Stimulated activated CD4-positive, alpha-beta T cell treated with anti-CD3 and anti-CD28 coated beads, Interleukin-2, amount 100 ng/mL, for 48 hours (primary cell): ENCODE results near the gene LAMB3.

ENCODE experiments used
- DNase-seq, 2 donors: peaks; one replicate each; pipeline ENCODE4 v3.0.0-alpha.2; 2020

The LAMB3 gene

DNA sequence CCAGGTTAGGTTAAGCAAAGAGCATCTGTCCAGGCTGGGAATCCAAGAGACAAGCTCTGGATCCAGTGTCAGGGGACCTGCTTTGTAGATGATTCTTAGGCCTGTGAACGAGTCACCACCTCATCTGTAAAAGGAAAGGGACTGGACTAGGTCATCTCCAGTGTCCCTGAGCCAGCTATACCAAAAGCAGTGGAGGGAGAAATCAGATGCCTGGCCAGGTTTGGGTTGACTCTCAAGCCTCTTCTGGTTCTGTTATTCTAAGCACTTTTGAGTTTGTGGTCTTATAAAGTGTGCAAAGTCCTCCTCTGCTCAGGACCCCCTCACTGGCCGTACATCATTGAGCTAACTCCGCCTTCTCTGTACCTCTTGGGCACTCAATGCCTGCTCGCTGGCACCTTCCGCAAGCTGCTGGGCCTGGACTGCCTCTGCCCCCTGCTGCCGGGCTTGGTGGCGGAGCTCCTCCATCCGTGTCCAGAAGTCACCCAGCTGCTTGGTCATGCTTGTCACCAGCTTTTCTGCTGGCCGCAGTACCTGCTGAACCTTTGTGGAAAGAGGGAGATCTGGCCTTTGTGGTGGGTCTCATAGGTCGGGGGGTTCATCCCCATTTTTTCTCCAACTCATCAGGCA, 35.1 kb downstream of the LAMB3 start:
- DNase-seq: no peak

DNA sequence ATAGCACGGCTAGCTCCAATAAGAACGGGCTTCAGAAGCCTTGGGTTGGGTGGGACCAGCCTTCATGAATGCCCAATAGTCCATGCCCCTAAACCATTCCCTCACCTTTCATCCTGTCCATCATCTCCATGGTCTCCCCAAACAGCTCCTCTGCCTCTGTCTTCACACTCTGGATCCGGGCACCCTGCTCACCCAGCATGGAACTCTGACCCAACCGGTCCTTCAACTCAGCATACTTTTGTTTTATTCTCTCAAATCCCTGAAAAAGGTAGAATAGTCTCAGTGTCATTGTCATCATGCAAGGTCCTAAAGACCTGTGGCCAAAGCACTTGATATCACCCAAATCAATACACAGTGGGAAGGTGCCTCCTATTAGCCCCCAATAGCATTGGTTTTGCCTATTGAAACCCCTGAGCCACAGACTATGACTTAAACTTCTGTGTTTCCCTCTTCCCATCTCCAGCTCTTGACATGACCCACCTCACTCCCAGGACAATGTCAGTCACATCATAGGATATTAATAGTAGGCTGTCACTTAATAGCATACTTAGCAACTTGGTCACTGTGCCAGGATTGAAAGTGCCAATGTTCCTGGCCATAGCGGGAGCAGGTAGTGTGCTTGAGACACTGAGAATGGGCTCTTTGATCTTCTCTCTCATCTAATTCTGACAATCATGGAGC, 35.7 kb downstream of the LAMB3 start:
- DNase-seq: no peak

DNA sequence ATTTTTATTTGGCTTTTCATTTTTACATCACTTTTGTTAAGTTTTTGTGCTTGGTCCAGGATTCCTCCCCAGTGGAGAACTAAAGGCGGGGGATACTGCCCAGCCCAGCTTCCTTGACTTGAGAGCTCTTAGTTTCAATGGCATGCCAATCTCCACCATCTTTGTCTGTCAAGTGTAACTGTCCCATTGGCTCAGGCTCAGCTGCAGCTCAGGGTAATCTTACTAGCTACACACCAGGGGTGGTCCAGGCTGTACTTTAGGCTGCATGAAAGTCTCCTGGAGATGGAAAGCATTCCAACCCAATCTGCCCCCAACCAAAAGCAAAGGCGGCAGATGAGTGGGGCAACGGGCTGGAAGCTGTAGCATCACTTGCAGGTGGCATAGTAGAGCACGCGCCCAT, 37.3 kb downstream of the LAMB3 start:
- no peak for DNase-seq

DNA sequence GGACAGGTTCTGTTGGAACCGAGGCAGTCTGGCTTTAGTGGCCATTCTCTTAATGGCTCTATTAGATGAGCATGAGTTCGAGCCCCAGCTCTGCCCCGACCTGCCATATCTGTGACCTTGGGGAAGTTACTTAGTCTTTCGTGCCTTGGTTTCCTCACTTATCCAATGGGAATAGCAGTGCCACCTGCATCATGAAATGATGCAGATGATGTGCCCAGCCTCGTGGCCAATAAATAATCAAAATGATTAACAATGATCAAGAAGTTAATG, 38.1 kb downstream of the LAMB3 start:
- no peak for DNase-seq

DNA sequence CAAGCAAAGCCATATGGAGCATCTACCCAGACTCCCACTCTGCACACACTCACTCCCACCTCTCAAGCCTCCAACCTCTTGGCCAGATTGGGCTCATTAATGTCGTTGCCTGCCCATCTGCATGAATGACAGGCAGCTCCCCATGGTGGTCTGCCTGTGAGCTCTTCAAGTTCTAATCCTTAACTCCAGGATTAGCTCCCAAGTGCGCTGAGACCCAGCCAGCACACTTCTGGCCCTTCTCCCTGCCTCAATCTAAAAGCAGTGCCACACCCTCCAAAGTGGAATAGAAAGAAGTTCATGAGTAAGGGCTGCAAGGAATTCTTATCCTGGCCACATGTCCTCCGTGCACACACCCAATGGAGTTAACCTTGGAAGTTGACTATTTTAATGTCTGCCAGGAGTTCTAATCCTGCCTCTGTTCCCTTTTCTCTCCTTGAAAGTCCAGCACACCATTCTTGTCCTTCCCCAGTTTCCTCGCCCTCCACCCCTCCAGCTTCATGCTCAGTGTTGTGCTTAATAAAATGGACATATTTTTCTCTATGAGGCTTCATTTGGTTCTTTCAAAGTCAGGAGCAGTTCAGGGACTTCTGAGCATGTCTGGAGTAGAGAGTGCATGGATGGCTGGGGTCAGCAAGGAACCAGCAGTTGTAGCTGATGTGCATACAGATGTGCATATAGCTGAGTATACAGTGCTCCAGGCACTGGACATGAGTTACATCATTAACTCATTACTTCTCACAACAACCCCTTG, 38.6 kb downstream of the LAMB3 start:
- no peak for DNase-seq

DNA sequence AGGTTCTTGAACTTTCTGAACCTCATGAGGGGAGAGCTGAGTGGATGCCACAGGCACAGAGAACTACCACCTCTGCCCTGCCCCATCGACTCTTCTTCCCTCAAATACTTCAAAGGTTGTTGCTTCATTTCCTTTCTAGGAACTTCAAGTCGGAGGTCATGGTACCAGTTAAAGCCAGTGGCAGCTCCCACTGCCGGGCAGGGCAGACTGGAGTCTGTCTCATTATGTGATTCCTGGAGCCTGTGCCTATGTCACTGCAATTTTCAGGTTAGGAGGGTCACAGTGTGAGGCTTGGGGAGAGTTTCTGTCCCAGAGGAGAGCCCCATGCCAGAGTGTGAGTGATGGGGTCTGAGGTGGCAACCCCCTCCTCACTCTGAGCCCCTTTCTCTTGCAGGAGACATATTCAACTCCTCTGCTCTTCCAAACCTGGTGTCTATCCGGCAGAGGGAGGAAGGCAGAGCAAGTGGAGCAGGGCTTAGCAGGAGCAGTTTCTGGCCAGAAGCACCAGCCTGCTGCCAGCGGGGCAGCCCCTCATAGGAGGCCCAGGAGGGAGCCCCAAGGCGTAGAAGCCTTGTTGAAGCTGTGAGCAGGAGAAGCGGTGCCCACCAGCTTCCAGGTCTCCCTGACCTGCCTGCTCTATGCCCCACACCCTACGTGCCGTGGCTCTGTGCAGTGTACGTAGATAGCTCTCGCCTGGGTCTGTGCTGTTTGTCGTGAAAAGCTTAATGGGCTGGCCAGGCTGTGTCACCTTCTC, 39.4 kb downstream of the LAMB3 start:
- no peak for DNase-seq

DNA sequence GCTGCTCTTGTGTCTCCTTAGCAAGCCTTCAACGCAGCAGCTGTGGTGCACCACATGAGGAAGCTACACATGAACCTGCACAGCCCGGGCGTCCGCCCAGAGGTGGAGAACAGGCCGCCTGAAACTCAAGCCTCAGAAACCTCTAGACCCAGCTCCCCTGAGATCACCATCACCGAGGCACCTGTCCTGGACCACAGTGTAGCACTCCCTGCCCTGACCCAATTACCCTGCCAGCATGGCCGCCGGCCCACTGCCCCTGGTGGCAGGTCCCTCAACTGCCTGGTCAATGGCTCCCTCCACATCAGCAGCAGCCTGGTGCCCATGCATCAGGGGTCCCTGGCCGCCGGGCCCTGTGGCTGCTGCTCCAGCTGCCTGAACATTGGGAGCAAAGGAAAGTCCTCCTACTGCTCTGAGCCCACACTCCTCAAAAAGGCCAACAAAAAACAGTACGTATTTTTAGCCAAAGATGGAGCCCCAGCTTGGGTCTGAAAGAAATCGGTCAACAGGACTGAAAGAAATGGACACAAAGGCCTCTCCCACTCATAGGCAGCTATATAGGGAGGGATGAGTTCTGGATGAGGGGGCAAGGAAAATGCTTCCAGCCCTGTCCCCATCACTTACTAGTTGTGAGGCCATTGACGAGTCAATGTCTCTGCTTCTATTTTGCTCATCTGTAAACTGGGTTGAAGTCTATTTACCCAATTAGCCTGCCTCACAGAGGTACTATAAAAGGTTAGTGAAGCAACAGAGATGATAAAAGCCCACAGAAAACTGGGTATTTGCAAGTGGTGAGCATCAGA, 40.3 kb downstream of the LAMB3 start:
- no peak for DNase-seq

DNA sequence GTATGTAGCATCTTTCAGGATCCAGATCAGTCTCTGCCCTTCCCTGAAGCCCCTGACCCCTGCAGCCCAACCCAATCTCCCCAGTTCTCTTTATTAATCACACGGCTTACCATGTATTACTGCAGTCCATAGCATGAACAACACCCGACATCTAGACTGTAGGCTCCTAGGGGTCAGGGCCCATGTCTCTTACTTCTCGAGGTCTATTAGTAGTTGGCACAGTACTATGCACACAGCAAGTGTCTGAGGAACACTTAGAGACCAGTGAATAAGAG, 41.7 kb downstream of the LAMB3 start:
- DNase-seq: no peak

DNA sequence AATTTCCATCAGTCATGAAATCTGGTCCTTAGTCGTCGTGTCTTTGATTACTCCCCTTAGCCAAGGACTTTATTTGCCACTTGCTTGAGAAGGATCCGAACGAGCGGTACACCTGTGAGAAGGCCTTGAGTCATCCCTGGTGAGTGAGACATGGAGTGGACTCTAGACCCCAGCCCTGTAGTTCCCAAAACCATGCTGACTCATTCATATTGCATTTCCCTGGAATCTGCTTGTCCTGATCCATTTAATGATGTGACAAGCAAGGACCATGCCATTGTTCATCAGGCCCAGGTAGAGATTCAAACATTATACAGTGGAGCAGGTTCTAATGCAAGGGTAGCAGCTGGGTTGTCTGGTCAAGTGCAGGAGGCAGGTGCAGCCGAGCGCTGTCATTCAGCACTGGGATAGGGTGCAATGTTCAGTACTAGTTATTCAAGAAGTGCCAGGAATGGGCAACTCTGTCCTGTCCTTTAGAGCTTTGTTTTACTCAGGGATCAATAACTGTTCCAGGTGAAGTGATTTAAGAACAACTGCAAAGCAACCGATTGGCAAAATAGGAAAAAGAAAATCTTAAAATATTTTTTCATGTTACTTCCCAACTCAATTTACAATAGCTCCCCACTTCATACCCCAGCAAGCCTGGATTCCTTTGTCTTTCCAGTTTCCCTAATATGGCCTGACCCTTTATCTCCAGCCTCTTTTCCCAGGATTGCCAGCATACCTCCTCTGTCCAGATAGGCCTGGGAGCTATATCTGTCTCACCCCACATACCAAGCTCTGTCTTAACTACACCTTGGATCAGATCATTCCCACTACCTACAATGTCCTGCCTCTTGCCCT, 42.2 kb downstream of the LAMB3 start:
- no peak for DNase-seq

DNA sequence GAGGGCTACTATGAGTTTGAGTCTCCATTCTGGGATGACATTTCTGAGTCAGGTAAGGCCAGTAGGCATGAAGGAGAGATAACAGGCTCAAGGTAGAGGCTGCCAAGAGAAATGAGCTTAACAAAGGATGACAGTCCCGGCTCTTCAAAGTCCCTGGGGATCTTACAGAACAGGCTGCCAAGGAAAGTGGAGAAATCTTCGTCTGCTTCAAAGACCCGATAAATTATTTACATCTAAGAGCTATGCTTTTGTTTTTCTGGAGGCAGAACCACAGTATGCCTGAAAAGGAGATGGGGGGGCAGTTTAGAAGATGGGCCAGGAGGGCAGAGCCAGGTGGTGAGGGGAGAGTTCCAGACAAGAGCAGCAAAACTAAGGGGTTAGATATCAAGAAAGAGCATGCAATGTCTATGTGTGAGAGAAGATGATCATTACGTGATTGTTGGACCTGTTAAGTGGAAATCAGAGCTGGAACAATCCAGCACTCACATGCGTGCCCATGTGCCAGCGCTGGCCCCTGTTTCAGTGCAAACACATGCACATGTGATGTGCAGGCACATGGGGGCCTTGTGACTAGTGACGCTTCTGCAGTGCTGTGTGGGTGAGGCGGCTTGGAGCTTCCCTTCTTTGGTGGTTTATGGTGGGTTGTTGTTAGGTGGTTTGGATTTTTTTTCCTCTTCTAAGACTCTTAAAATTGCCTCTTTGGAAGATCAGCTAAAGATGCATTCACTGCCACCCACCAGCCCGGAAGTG, 43.0 kb downstream of the LAMB3 start:
- no peak for DNase-seq

DNA sequence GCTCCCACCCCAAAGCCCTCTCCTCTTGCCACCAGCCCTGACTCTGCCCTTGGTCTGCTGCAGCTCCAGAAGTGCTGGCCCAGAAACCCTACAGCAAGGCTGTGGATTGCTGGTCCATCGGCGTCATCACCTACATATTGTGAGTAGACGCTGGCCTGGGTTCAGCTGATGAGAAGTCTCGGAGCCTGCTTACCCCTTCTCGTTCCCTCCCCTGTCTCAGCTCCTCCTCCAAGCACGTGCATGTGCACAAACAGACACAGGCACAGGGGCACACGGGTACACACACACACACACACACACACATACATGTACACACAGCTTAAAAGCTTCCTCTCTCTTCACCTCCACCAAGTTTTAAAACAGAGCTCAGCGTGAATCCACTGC, 44.4 kb downstream of the LAMB3 start:
- no peak for DNase-seq

DNA sequence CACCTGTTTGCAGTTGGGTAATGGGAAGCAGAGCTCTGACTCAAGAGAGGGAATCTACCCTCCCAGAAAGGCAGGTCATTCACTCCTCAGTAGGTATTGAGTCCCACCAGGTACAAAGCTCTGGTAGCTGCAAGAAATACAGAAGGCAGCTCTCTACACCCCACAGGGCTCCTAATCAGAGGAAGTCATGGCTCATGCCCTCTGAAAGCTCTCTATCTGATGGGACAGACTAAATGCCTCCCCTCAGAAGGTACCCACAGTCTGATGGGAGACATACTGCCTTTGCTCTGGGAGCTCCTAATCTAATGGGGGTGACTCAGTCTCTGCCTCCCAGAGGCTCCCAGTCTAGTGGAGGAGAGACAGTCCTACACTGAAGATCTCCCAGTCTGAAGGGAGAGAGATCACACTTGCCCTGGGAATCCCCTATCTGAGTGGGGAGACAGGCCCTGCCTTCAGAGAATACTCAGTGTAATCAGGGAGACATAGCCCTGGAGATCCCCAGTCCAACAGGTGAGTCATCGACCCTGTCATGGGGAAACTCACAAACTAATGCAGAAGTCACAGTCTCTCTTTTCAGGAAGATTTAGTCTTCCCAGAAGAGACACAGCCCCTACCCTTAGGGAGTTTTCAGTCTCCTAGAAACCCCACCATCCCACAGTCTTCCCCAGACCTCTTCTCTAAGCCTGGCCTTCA, 45.0 kb downstream of the LAMB3 start:
- peak in 1 of 2 donors; percentile 30 for DNase-seq

DNA sequence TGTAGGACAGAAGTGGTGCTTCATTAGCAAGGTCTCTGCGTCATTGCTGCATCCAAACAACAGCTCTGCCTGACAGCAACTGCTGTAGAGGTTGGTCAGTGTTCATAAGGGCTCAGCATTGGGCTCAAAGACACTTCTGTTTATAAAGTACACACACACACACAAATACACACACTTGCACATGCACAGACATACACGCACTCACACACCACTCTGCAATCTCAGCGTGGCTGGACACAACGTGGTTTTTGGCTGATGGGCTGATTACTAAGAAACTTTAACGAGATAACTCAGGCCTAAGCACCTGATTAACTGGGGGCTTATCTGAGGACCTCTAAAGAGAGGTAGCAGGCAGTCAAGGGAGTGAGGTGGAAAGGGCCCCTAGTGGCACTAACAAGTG, 48.3 kb downstream of the LAMB3 start:
- DNase-seq: no peak

DNA sequence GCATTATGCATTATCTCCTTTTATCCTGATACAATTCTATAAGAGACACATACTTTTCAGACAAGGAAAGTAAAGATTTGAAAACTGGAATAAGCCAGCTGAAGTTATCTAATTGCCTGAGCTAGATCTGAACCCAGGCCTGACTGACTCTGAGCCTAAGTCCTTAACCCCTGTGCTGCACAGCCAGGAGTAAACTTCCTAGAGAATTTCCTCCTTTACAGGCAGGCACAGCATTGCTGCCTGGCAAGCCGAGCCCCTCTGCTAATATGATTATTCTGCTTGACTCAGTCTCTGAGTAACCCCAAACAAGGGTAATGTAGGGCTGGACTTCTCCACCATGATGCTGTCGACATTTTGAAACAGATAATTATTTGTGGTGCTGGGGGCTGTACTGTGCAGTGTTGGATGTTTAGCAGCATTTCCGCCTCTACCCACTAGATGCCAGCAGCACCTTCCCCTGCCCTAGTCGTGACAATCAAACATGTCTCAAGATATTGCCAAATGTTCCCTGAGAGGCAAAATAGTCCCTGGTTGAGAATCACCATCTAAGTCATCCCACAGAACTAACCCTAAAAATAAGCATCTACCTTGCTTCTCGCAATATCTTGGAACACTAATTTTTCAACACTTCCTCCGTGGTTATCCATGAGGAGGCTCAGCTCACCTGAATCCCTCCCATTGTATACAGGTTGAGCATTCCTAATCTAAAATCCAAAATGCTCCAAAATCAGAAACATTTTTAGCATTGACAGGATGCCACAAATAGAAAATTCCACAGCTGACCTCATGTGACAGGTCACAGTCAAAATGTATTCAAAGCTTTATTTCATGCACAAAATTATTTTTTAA, 50.2 kb downstream of the LAMB3 start:
- DNase-seq: peak; percentile 28 to 36

DNA sequence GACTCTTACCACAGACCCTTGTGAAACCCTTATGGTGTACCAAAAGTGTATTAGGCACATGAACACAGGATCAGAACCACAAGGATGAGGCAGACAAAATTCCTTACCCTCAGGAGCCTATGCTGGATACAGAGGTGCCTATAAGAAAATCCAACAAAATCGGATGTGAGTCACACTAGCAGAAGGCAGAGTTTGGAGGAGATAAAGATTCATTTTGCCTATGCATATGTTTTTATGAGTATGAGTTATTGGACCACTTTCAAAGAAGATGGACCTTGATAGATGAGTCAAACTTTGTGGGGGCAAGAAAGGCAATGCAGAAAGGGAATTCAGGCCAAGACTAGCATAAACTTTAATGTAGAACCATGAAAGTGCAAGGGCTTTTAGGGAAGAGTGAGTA, 51.7 kb downstream of the LAMB3 start:
- no peak for DNase-seq

DNA sequence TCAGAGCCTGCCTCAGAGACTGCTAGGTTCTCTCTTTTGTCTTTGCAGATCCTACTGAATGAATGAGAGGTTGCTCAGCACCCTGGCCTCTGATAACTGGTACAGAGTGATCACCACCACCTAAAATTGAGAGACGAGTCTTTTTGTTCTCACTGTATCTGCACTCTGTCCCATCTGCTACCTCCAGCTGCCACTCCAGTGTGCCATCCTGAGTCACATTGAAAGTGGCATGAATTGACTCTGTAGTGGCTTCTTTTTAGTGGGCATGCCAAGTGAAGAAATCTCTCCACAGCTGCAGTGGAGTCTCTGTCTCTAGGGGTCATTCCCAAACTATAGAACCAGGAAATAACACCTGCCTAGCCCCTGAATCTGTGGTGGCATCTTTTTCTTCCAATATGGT, 54.0 kb downstream of the LAMB3 start:
- DNase-seq: no peak

DNA sequence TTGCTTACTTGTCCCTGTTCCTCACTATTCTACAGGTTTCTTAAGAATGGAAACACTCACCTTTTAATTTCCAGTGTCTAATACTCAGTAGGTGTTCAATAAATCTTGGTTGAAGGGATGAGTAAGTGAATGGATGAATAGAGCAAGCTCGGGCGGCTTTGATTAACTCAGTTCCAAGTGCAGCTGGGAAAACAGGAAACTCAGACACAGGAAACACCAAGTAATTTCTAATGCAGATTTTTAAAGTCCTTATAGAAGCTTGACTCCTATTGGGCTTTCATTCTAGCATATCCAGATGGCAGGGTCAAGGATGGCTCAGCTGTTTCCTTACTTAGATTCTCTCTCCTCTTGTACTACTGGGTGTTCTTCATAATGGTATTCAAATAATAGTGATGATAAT, 54.7 kb downstream of the LAMB3 start:
- DNase-seq: no peak

DNA sequence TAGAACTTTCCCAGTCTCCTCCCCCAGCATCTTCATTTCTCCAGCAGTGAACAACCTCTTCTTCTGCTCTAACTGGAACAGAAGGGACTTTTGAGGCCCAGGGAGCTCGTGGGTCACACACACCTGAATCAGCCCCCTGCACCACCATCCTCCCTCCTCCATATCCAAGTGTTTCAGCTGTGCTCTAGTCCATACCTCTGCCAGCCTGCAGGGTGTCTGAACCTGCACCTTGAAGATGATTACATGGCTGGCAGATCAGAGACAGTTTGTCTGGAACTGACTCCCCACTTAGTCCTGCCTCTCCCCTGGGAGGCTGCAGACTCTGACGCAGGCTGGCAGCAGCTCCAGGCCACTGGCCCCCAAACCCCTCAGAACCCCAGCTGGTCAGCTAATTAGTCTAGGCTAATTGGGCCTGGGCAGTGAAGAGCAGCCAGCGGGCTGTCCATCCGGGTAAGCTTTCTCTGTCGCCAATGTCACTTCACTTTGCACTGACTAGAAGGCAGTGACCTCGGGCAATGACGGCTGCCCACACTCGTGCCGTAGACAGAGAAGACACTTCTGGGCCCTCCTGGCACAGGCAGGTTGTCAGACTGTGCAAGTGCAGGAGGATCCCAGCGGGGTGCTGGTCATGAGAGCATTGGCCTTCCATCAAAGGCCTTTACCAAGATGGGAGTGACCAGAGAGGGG, 56.5 kb downstream of the LAMB3 start:
- DNase-seq: no peak

DNA sequence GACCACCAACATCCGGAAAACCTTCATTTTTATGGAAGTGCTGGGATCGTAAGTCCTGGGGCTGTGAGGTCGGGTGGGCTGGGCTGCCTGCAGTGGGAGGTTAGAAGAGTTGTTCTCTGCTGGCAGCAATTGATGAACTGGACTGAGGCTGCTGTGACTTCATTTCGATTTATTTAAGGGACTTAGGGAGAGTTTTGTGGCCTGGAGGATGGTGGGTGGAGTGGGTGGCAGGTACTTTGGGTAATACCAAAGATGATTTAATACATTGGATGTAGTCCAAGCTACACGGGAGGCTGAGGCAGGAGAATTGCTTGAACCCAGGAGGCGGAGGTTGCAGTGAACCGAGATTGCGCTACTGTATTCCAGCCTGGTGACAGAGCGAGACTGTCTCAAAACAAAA, 57.2 kb downstream of the LAMB3 start:
- DNase-seq: no peak
